ENCODE results near the gene RETN.

RETN gene

DNA sequence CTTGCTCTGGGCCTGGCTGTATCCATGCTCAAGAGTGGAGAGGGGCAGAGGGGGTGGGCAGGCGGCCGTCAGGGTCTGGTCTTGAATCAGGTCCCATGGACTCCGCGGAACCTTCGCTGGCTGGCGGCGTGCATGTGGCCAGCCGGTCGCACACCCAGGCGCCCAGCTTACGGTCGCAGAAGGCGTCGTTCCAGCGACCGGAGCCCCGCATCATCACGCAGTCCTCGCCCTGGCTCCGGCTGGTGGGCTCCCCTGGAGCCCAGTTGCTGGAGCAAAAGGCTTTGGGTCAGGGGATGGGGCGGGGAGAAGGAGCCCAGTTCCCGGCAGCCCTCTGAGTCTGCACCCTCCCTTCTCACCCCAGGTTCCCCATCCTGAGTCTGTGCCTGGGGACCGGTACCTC, 20.3 kb downstream of the RETN start:
- H3K9me3 ChIP-seq (ENCODE audit: control insufficient read depth, low read length): no peaks in the 10 kb centered on the region
- H3K27ac ChIP-seq: no peak overlapping the region
- no peak overlapping the region for H2AFZ ChIP-seq
- no peak overlapping the region for H3K9ac ChIP-seq
- TF ChIP-seq, protein P1, sequence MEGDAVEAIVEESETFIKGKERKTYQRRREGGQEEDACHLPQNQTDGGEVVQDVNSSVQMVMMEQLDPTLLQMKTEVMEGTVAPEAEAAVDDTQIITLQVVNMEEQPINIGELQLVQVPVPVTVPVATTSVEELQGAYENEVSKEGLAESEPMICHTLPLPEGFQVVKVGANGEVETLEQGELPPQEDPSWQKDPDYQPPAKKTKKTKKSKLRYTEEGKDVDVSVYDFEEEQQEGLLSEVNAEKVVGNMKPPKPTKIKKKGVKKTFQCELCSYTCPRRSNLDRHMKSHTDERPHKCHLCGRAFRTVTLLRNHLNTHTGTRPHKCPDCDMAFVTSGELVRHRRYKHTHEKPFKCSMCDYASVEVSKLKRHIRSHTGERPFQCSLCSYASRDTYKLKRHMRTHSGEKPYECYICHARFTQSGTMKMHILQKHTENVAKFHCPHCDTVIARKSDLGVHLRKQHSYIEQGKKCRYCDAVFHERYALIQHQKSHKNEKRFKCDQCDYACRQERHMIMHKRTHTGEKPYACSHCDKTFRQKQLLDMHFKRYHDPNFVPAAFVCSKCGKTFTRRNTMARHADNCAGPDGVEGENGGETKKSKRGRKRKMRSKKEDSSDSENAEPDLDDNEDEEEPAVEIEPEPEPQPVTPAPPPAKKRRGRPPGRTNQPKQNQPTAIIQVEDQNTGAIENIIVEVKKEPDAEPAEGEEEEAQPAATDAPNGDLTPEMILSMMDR (IDR thresholded peaks at IDR 0.05): no peak
- H3K4me3 ChIP-seq (ENCODE audit: low read depth, low read length): no peak overlapping the region
- no peaks in the 10 kb centered on the region for H3K4me1 ChIP-seq
- H3K27me3 ChIP-seq (ENCODE audit: control insufficient read depth, insufficient read depth, low read length): no peaks in the 10 kb centered on the region
- no peaks in the 10 kb centered on the region for H3K79me2 ChIP-seq
- no peaks in the 10 kb centered on the region for H3K36me3 ChIP-seq (ENCODE audit: control insufficient read depth, insufficient read depth, low read length)
- no peak overlapping the region for H3K4me2 ChIP-seq (ENCODE audit: low read length)

DNA sequence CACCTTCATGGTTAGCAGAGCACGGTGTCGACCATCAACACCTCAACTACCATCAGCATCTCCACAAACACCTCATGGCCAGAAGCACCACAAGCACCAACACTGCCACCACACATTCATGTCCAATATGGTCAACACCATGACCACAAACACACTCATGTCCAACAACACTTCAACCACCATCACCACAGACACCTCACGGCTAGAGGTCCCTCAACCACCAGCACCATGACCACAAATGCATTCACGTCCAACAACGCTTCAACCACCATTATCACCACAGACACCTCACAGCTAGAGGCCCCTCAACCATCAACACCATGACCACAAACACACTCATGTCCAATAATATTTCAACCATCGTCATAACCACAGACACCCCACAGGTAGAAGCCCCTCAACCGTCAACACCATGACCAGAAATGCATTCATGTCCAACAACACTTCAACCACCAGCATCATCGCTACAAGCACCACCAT, 22.0 kb downstream of the RETN start:
- Histone ChIP-seq H3K79me2 (no peaks in the 10 kb centered on the region), H3K4me2 (ENCODE audit: low read length) (no peak overlapping the region), H3K27ac (no peak overlapping the region), H3K36me3 (ENCODE audit: control insufficient read depth, insufficient read depth, low read length) (no peaks in the 10 kb centered on the region), H3K27me3 (ENCODE audit: control insufficient read depth, insufficient read depth, low read length) (no peaks in the 10 kb centered on the region), H2AFZ (no peak overlapping the region), H3K4me3 (ENCODE audit: low read depth, low read length) (no peak overlapping the region), H3K9ac (no peak overlapping the region), H3K9me3 (ENCODE audit: control insufficient read depth, low read length) (no peaks in the 10 kb centered on the region), H3K4me1 (no peaks in the 10 kb centered on the region)
- TF ChIP-seq, protein P1 (IDR thresholded peaks at IDR 0.05): no peak

DNA sequence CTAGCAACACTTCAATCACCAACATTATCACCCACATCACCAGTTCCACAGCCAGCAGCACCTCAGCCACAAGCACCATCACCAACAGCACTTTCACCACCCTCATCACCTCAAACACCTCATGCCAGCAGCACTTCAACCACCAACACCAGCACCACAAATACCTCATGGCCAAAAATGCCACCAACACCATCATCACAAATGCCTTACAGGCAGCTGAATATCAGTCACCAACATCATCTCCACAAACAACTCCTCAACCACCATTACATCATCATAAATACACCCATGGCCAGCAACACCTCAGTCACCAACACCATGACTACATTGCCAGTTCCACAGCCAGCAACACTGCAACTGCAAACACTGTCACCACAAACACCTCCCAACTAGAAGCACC, 22.6 kb downstream of the RETN start:
- TF ChIP-seq, protein P1 (IDR thresholded peaks at IDR 0.05): no peak
- Histone ChIP-seq H3K36me3 (ENCODE audit: control insufficient read depth, insufficient read depth, low read length) (no peaks in the 10 kb centered on the region), H3K27me3 (ENCODE audit: control insufficient read depth, insufficient read depth, low read length) (no peaks in the 10 kb centered on the region), H3K4me2 (ENCODE audit: low read length) (no peak overlapping the region), H3K9me3 (ENCODE audit: control insufficient read depth, low read length) (no peaks in the 10 kb centered on the region), H3K9ac (no peak overlapping the region), H3K79me2 (no peaks in the 10 kb centered on the region), H2AFZ (no peak overlapping the region), H3K4me1 (no peaks in the 10 kb centered on the region), H3K4me3 (ENCODE audit: low read depth, low read length) (no peak overlapping the region), H3K27ac (no peak overlapping the region)

DNA sequence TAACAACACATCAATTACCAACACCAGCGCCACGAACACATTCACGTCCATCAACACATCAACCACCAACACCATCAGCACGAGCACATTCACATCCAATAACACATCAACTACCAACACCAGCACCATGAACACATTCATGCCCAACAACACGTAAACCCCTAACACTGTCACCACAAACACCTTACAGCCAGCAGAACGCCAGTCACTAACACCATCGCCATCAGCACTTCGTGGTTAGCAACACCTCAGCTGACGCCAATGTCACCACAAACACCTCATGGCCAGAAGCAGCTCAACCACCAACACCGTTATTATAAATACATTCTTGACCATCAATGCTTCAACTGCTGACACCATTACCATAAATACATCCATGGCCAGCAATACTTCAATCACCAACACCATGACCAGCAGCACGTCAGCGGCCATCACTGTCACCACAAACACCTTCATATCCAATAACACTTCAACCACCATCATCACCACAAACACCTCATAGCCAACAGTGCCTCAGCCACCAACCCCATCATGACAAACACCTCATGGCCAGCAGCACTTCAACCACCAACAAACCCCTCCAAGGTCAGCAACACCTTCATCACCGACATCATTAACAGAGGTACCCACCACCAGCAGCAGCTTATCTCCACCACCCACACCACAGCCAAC, 23.7 kb downstream of the RETN start:
- Histone ChIP-seq H3K4me2 (ENCODE audit: low read length) (no peak overlapping the region), H3K79me2 (no peaks in the 10 kb centered on the region), H3K36me3 (ENCODE audit: control insufficient read depth, insufficient read depth, low read length) (no peaks in the 10 kb centered on the region), H2AFZ (no peak overlapping the region), H3K9me3 (ENCODE audit: control insufficient read depth, low read length) (no peaks in the 10 kb centered on the region), H3K27me3 (ENCODE audit: control insufficient read depth, insufficient read depth, low read length) (no peaks in the 10 kb centered on the region), H3K27ac (no peak overlapping the region), H3K9ac (no peak overlapping the region), H3K4me1 (no peaks in the 10 kb centered on the region), H3K4me3 (ENCODE audit: low read depth, low read length) (no peak overlapping the region)
- TF ChIP-seq, protein P1 (IDR thresholded peaks at IDR 0.05): no peak

DNA sequence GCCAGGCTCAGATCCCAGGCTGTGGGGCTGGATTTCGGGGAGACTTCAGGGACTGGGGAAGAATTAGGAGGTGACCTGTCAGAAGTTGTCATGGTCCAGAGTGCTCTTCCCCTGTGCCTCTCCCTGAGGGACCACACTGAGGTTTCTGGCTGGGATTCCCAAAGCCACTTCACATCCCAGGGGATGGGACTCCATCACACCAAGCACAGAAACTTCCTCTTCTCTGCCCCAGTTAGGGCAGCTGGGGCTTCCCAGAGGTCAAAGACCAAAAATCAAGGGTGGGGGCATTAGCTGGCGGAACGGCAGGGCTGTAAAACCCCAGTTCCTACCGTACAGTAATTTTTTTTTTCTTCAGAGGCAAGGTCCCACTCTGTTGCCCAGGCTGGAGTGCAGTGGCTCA, 25.6 kb downstream of the RETN start:
- Histone ChIP-seq H3K4me1 (no peaks in the 10 kb centered on the region), H3K9ac (no peak overlapping the region), H3K9me3 (ENCODE audit: control insufficient read depth, low read length) (no peaks in the 10 kb centered on the region), H3K27ac (no peak overlapping the region), H3K27me3 (ENCODE audit: control insufficient read depth, insufficient read depth, low read length) (no peaks in the 10 kb centered on the region), H3K36me3 (ENCODE audit: control insufficient read depth, insufficient read depth, low read length) (no peaks in the 10 kb centered on the region), H2AFZ (no peak overlapping the region), H3K79me2 (no peaks in the 10 kb centered on the region), H3K4me3 (ENCODE audit: low read depth, low read length) (no peak overlapping the region), H3K4me2 (ENCODE audit: low read length) (no peak overlapping the region)
- TF ChIP-seq, protein P1 (IDR thresholded peaks at IDR 0.05): no peak
